ENCODE measurements around the gene ULK2. TPM values are rescaled to one million over a fixed set of nuclear protein-coding genes. Genes with fewer than 3 reads are reported as not detected.
A peak's percentile ranks its signal among the peaks of the same experiment; 100 is the strongest.

ULK2 gene
- total RNA-seq, 1 donor from 2014 or later = 25.7 TPM

GRCh38 chr17:19904924-19905323, 37.2 kb upstream of the ULK2 start:
- no peaks in the 10 kb centered on the region for H3K4me1 Mint-ChIP-seq (ENCODE audit: unreplicated experiment)
- TF ChIP-seq CTCF (conservative IDR thresholded peaks at IDR 0.05) = no peak
- H3K36me3 Mint-ChIP-seq = peaks cover 22% of the 10 kb centered on the region
- no peaks in the 10 kb centered on the region for H3K27me3 Mint-ChIP-seq
- H3K4me3 Mint-ChIP-seq = no peak overlapping the region
- no peaks in the 10 kb centered on the region for H3K9me3 Mint-ChIP-seq
- no peak overlapping the region for H3K27ac Mint-ChIP-seq
- no peak for DNase-seq (ENCODE audit: extremely low spot score, unreplicated experiment)

- Mint-ChIP-seq H3K9me3 (no peaks in the 10 kb centered on the region), H3K4me1 (ENCODE audit: unreplicated experiment) (no peaks in the 10 kb centered on the region), H3K36me3 (peaks cover 19% of the 10 kb centered on the region), H3K27ac (no peak overlapping the region), H3K4me3 (no peak overlapping the region), H3K27me3 (no peaks in the 10 kb centered on the region)
- no peak for TF ChIP-seq CTCF (conservative IDR thresholded peaks at IDR 0.05)
- DNase-seq (ENCODE audit: extremely low spot score, unreplicated experiment) = no peak
Measured at GRCh38 chr17:19904412-19904811, 36.7 kb upstream of the ULK2 start.

- TF ChIP-seq CTCF (conservative IDR thresholded peaks at IDR 0.05) = no peak
- H3K36me3 Mint-ChIP-seq = peaks cover 9% of the 10 kb centered on the region
- peaks cover 6% of the 10 kb centered on the region for H3K4me1 Mint-ChIP-seq (ENCODE audit: unreplicated experiment)
- H3K27ac Mint-ChIP-seq = no peak overlapping the region
- H3K27me3 Mint-ChIP-seq = no peaks in the 10 kb centered on the region
- H3K9me3 Mint-ChIP-seq = no peaks in the 10 kb centered on the region
- no peak for DNase-seq (ENCODE audit: extremely low spot score, unreplicated experiment)
- H3K4me3 Mint-ChIP-seq = no peak overlapping the region
Measured at GRCh38 chr17:19900809-19901208, 33.1 kb upstream of the ULK2 start.

- Mint-ChIP-seq H3K27ac (peak overlapping the region; percentile 11), H3K9me3 (no peaks in the 10 kb centered on the region), H3K36me3 (peaks cover 5% of the 10 kb centered on the region), H3K4me3 (no peak overlapping the region), H3K4me1 (ENCODE audit: unreplicated experiment) (peaks cover 6% of the 10 kb centered on the region), H3K27me3 (no peaks in the 10 kb centered on the region)
- TF ChIP-seq CTCF (conservative IDR thresholded peaks at IDR 0.05) = no peak
- no peak for DNase-seq (ENCODE audit: extremely low spot score, unreplicated experiment)
Measured at GRCh38 chr17:19897903-19898302, 30.2 kb upstream of the ULK2 start.

- Mint-ChIP-seq H3K36me3 (peaks cover 5% of the 10 kb centered on the region), H3K27me3 (no peaks in the 10 kb centered on the region), H3K27ac (peak overlapping the region; percentile 11), H3K4me3 (no peak overlapping the region), H3K9me3 (no peaks in the 10 kb centered on the region), H3K4me1 (ENCODE audit: unreplicated experiment) (peaks cover 6% of the 10 kb centered on the region)
- no peak for DNase-seq (ENCODE audit: extremely low spot score, unreplicated experiment)
- TF ChIP-seq CTCF (conservative IDR thresholded peaks at IDR 0.05) = no peak
Measured at GRCh38 chr17:19897090-19897837, 29.5 kb upstream of the ULK2 start.

Data from type B pancreatic cell (in vitro differentiated cells).